OCI-LY7 (cell line): ENCODE data around the gene MAPRE2.

Experiments used
- CTCF ChIP-seq: fragments of 200-600 bp; sonication (generic); conservative IDR thresholded peaks from 2 replicates; pipeline ENCODE4 v1.5.1; 2014; ENCODE audit warnings: mild to moderate bottlenecking, antibody characterized with exemption, low read length, moderate library complexity, mixed read lengths
- EZH2phosphoT487 ChIP-seq: fragments of 200-600 bp; sonication (generic); IDR thresholded peaks from 2 replicates; pipeline ENCODE4 v1.6.1; 2018; ENCODE audit warnings: low read depth, borderline replicate concordance, mild to moderate bottlenecking, mixed run types, antibody characterized with exemption, low read length, moderate library complexity, mixed read lengths

GRCh38 chr18:35061336-35061735 lies 20.1 kb downstream of the MAPRE2 start:
- no peak for TF ChIP-seq CTCF
- no peak for TF ChIP-seq EZH2phosphoT487
